ENCODE measurements around the gene TYMP.

Gene TYMP, protein sequence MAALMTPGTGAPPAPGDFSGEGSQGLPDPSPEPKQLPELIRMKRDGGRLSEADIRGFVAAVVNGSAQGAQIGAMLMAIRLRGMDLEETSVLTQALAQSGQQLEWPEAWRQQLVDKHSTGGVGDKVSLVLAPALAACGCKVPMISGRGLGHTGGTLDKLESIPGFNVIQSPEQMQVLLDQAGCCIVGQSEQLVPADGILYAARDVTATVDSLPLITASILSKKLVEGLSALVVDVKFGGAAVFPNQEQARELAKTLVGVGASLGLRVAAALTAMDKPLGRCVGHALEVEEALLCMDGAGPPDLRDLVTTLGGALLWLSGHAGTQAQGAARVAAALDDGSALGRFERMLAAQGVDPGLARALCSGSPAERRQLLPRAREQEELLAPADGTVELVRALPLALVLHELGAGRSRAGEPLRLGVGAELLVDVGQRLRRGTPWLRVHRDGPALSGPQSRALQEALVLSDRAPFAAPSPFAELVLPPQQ

DNA sequence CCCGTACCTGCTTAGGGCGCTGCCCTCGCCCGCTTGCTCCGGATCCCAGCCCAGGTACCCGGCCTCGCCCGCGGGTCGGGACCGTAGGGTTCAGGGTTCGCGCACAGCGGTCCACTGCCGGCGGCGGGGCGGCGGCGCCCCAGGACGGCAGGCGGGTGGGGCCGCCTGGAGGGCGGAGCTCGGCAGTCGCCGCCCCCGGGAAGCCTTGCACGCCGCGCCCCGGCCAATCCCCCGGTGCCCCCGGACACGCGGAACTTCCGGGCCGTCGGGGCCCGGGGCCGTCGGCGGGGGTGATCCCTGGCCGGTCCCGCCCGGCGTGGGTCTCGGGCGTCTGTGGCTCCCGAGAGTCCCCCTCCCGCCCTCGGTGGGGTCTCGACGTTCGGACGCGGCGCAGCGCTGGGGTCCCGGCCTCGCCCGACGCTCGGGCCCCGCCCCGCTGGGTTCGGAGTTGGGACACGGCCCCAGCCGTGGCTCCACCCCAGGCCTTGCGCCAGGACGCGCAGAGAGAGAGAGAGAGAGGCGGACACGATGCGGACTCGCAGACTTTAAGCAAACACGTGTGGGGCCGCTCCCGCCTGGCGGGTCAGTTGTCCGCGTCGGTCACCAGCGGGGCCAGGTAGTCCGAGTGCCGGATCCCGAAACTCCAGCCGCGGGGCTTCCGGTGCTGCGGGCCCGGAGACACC lies at the start of gene TYMP:
TSS of gene TYMP (minus strand) at position 116 of the 683 bp plus-strand sequence. CDS start 303 bp downstream, outside the sequence.
- DNase-seq (ENCODE audit: low read depth in 2 of 2): peak in 1 of 2 donors; percentile 46

DNA sequence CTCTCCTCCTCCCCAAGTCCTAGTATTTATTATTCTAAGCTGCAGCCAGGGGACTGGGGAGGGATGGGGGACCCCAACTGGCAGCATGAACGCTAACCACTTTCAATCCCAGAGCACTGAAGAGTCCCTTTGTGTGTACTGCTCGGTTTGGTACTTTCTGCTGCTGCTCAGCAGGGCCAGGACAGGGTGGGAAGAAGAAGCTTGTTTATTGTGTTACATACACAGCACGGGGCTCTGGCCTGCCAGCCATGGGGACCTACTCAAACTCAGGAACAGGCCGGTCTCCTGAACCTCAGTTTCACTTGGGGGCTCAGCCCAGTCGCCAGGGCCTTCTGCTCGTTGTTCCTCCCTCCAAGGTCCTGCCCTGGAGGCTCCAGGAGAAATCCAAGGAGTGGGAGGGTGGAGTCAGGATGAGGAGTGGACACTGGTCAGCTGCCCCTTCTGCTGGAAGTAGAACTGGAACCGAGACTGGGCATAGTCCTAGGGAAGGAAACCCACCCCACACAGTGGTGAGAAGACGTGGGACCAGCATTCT lies 49.0 kb upstream of the TYMP start:
- no peak for DNase-seq (ENCODE audit: low read depth in 2 of 2)

DNA sequence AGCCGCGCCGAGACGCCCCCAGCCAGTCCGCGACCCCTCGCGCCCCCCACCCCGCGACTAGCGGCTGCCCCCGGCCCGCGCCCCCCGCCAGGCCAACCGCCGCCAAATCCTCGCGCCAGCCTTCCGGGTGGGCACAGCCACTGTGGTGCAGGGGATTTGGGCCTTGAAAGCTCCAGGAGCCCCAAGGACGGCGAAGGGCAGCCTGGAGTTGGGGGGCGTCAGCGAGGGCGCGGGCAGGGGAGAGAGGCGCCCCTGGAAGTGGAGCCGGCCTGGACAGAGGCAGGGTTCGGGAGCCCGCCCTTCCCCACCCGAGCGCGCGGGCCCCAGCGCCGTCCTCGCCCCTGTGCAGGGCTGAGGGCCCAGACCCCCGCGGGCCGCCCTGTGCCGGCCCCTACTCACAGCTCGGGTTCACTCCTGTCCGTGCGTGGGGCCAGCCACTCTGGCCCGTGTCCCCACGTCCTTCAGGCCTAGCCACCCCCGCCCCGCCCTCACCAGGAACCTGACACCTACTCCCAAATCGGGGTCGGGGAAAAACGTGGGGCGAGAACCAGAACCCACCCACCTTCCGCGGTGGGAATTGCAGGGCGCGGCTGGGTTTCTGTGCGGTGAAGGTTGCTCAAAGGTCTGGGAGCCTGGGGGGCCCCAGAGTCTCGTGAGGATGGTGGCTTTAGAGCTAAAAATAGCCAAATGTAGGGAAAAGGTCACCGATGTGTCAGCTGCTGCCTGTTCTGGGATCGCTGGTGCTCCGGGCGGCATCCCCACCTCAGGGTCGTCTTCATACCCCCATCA lies 48.4 kb upstream of the TYMP start, which contains the start of gene CPT1B:
TSS of gene CPT1B (minus strand) at position 441 of the 789 bp plus-strand sequence. CDS start 512 bp downstream, outside the sequence.
- DNase-seq (ENCODE audit: low read depth in 2 of 2): no peak

DNA sequence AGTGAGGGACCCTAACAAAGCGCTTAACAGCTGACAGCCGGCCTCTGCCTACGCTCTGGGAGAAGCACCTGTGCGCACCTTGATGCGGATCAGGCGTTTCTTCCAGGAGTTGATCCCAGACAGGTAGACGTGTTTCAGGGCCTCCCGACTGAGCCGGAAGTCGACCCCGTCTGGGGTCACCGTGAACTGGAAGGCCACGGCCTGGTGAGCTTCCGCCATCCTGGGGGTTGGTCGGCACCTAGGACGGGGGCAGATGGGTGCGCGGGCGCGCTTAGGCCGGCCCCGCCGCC lies 47.8 kb upstream of the TYMP start:
- DNase-seq (ENCODE audit: low read depth in 2 of 2): no peak

DNA sequence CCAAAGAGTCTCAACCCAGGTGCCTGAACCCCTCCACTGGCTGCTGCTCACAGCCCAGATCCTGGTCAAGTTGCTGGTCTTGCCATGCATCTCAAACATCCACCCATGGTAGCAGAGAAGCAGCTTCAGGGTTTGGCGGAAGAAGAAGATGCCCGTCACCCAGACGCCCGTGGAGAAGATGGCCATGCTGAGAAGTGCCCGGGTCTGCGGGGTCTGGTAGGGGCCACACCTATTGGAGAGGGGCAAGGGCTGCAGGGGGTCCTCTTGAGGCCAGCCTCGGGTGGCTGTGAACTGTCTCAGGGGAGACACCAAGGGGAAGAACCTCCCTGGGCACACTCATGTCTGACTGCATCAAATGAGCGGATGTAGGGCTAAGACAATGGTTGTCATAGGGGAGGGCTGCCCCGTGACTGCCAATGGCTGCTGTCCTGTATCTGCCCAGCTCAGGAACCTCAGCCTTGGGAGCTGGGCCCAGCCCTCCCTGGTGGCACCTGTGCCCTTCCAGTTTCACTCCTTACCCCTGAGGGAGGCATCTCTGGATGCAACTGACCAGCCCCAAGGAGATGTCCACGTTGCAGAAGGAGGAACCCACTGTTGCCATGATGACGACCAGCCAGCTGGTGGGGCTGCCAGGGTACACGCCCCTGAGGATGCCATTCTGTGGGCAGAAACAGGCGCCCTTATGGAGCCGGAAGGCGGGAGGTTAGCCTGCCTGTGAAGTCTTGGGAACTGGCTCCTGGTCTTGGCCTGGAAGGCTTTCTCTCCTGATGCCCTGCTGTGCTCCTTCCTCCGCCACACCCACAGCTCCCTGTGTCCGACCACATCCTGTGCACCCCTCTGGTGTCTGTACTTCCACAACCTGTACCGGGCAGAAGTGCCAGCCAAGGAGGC lies 47.2 kb upstream of the TYMP start:
- DNase-seq (ENCODE audit: low read depth in 2 of 2): no peak

DNA sequence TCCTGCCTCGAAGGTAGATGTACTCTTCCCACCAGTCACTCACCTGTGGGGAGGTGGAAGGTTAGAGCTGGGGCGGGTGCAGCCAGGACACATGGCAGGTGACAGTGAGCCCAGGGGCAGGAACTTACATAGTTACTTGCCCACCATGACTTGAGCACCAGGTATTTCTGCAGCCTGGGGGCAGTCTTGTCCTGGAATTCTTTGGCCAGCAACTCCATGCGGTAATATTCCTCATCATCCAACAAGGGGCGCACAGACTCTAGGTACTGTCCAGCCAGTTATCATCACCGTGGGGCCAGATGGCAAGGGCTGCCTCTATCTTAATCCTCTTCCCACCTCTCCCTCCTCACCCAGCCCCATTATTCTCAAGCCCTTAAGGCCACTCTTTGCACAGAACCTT lies 46.3 kb upstream of the TYMP start:
- DNase-seq (ENCODE audit: low read depth in 2 of 2): no peak

DNA sequence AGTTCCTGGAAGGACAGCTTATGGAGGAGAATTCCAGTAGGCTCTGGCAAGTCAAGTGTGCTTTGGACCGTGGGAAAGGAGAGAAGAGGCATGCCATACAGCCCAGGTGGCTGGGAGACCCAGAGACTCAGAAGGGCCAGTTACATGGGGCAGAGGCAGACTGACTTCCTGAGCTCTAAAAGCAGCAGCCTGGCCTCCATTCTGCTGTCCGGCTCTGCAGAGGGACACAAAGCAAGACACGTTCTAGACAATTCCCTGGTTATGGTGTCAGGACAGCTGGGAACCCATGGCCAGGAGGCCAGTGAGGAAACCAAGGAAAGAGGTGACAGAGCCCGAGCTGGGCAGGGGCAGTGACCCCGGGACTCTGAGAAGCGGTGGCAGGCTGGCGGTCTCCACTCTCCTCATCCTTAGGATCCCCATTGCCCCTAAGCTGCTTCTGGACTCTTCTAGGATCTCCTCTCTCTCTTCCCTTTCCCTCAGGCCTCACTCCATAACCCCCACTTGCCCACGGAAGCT lies 45.7 kb upstream of the TYMP start:
- DNase-seq (ENCODE audit: low read depth in 2 of 2): no peak

DNA sequence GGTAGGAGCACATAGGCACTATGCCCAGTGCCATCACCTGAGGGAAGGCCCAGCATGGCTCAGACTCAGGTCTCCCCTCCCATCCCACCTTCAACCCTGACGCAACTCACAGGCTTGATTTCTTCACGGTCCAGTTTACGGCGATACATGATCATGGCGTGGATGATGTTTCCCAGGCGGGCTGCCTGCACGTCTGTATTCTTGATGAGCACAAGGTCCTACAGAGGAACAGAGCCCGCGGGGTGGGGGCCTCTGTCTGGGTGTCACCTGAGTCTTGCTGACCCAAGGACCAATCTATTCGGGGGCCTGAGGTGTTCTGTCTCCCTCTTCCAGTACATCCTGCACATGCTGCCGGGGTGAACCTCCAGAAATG lies 44.6 kb upstream of the TYMP start:
- DNase-seq (ENCODE audit: low read depth in 2 of 2): no peak

DNA sequence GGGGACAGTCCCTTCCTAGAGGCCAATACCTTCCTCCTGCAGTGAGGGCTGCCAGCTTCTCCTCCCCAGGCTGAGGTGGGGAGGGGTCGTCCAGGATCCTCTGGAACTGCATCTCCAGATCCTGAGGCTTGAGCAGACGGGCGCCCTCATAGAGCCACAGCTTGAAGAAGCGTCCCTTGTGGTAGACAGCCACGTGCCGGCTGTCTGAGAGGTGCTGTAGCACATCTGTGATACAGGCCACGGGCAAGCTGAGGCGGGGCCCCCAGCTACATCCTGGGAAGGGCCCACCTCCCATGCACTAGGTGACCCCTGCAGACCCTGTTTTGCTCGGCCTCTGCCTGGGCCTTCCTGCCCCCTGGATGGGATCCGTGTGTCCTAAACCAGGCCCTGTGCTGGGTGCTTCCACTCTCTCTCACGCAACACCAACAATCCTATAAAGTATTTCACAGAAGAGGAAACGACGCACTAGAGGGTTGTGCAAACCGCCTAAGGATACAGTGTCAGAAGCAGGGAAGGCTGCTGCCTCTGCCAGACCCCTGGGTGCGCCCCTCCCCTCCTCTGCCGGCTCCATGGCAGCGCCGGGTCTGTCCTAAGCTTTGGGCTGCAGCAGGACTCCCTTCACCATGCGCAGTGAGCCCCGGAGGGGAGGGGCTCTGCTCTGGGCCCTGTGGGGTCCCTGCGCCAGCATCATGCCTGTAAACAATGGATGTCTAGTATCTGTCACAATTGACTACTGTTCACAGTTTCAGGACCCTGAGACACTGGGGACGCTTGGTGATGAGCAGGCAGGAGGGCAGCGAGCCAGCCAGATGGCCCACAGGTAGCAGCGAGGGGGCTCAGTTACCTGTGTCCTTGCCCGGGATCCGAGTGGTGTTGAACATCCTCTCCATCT lies 43.9 kb upstream of the TYMP start:
- no peak for DNase-seq (ENCODE audit: low read depth in 2 of 2)

DNA sequence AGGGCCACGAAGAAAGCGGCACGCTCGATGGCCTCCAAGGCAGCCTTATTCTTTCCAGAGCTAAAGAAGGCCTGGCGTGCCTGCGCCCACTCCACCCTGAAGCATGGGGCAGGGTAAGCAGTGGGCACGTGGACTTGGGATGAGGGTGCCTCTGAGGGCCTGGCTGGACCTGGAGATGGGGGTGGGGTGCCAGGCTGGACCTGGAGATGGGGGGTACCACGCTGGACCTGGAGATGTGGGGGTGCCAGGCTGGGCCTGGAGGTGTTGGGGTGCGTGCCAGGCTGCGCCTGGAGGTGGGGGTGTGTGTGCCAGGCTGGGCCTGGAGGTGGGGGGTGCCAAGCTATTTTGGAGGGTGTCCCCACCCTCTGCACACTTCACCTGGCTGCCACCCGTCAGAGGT lies 43.2 kb upstream of the TYMP start:
- DNase-seq (ENCODE audit: low read depth in 2 of 2): no peak

DNA sequence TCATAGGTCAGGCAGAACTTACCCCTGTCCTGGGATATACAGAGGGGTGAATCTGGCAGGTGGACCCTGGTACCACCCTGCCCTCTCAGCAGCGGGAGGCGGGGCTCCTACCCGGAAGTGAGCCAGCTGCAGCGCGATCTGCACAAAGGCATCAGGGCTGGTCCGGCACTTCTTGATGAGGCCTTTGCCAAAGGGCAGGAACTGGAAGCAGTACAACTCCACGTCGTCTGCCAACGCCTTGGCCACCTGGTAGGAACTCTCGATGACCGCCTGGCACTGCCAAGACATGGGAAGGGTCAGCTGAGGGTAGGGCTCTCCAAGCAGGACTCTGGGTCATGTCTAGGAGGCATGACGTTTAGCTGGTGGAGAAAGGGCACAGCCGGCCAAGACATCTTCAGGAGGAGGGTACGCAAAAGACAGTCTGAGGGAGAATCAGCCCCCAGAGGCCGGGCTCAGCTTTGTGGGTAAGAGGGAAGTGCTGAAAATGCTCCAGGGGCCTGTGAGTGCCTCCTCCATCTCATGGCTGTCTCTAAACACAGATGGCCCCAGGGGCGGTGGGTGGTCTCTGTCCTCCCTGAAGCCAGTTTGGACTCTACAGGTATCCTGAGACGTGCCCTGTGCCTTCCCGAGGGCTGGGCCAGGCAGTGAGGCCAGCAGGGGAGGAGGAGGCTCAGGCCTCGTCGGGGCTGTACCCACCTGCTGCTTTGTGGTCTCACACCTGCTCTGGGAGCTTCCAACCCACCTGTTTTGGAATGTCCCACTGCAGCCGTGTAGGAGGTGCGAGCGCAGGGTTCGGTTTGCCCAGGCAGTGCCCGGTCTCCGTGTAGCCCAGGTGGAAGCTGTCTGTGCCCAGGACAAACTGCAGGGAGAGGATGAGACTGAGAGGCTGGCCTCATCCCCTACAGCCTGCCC lies 41.7 kb upstream of the TYMP start:
- no peak for DNase-seq (ENCODE audit: low read depth in 2 of 2)

DNA sequence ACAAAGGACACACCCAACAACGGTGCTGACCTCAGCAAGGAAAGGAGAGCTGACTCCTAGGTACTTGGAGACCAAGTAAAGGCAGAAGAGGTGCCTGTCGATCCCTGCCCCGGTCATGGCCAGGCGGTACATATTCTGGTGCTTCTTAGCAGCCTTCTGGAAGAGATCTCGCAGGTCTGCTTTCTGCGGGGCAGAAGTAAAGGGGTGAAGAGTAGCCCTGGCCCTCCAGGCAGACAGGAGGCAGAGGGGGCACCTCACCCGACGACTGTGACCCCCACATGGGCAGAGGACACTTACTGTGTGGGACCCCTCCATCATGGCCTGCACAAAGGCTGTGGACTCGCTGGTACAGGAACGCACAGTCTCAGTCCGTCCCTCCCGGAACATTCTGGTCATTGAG lies 41.0 kb upstream of the TYMP start:
- DNase-seq (ENCODE audit: low read depth in 2 of 2): no peak

DNA sequence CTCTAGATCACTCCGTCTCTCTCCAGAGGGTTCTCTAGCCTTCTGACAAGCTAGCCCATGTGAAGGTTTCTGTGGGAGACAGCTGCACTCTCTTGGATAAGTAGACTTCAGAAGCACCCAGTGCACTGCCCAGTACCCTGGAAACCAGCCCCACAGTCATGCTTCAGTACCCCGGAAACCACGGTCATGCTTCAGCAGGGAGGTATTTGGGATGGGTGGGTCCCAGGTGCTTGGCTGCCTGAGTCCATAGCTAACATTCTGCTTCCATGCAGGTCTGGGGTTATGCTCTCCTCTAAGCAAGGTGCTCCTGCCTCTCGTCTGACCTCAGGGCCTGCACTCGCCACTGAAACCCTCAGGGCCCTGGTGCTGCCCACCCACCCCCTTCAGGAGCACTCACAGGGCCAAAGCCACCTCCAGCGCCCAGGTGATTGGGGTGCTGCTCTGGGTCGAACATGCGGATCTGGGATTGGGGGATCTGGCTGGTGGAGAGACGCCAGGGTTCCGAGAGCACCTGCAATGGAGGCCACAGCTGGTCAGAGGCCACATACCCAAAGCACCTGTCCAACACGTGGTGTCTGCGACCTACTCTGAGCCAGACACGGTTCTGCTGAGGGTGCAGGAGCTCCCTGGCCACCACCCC lies 40.2 kb upstream of the TYMP start:
- DNase-seq (ENCODE audit: low read depth in 2 of 2): no peak

DNA sequence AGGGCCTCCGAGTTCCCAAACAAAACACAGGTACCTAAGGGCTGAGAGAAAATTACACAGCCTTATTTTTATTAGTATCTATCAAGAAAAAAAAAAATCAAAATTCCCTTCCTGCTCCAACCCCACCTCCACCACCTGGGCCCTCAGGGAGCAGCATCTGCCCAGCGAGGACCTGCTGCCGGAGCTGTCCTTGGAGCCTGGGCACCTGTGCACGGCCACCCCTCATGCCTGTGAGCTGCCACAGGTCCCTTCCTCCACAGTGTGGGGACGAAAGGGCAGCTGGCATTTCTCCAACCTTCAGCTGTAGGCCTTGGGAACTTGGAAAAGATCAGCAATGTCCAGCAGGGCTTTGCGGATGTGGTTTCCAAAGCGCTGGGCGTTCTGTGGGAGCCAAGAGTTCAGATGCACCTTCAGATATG lies 39.2 kb upstream of the TYMP start:
- no peak for DNase-seq (ENCODE audit: low read depth in 2 of 2)

DNA sequence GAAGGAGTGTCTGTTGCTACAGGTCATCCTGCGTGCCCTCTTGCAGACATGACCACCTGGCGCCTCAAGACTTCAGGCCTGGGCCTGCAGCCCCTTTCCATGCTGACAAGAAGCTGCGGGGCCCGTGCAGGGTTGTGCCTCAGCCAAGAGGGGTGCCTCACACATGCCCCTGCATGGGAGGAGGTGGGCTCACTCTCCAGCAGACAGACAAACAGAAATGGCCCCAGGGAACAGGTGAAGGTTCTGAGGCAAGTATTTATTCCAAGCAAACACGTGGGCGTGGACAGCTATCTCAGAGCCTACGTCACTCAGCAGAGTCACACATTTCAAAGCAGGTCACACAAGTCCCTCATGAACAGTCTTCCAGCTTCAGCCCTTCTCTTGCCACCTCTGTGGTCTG lies 38.8 kb upstream of the TYMP start:
- no peak for DNase-seq (ENCODE audit: low read depth in 2 of 2)

DNA sequence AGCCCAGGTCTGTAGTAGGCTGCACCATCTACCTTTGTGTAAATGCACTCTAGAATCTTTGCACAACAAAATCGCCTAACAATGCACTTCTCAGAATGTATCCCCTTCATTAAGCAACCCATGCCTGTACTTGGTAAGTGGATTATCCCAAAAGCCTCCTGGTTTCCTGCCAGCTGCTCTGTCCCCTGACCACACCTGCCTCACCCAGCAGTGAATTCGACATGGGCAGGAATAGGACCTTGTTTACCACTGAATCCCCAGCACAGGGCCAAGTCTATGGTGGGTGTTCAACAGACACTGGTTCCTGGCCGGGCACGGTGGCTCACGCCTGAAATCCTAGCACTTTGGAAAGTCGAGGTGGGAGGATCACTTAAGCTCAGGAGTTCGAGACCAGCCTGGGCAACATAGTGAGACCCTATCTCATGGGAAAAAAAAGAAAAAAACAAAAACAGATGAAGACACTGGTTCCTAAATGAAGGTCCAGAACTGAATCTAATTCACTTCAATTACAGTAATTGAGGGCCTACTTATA lies 38.0 kb upstream of the TYMP start:
- no peak for DNase-seq (ENCODE audit: low read depth in 2 of 2)

DNA sequence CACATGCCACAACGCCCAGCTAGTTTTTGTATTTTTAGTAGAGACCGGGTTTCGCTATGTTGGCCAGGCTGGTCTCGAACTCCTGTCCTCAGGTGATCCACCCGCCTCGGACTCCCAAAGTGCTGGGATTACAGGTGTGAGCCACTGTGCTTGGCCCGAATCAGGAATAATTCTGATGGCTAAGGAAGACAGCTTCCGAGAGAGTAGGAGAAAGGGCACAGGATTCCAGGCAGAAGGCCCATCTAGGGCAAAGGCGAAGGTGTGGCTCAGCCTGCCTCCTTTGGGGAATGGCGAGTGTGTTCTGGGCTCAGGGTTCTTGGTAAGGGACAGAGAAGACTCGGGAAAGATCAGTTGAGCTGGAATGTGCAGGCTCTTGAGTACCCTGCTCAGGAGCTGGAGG lies 34.5 kb upstream of the TYMP start:
- no peak for DNase-seq (ENCODE audit: low read depth in 2 of 2)

All from activated CD8-positive, alpha-beta memory T cell treated with anti-CD3 and anti-CD28 coated beads for 4 hours (primary cell).